HG03442 (cell line): ENCODE data around the gene KCNK17.
A peak's percentile ranks its signal among the peaks of the same experiment; 100 is the strongest.
"Not testable (repeated sequence)": the region's sequence is repeated elsewhere in the genome, so short reads cannot be mapped to it uniquely, and the experiment has no call there.

Experiments
- ATAC-seq: cut with Tn5 transposase; IDR thresholded peaks from one replicate; pipeline ENCODE4 v1.9.1; 2021; ENCODE audit warnings: mild to moderate bottlenecking, moderate library complexity; ENCODE audit not compliant: unreplicated experiment

The KCNK17 gene

DNA sequence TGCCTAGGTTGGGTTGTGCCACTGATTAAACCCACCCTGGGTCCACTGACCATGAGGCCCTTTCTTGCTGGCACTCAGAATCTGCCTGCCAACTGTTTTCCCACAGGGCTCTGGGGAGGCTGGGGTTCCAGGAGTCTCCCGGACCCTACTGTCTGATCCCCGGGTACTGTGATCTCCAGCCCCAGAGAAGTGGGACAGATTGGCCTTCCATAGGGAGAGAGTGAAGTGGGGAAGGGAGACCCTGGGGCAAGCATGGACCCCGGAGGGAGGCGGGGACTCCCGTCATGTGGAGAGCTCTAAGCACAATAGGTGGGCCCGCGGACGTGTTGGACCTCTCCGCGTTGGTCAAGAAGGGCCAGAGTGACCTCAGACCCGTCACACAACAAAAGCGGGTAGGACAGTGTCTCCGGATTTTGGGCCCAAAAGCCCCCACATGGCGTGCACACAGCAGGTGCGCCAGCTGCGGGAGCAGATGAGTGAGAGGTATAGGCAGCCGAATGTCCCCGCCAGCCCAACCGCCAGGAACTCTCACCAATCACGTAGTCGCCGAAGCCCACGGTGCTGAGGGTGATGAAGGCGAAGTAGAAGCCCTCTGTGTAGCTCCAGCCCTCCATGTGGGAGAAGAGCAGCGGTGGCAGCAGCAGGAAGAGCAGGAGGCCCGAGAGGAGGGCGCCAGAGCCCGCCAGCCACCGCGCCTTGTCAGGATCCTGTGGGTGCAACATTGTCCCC lies 10.6 kb downstream of the KCNK17 start:
- ATAC-seq: no peak

DNA sequence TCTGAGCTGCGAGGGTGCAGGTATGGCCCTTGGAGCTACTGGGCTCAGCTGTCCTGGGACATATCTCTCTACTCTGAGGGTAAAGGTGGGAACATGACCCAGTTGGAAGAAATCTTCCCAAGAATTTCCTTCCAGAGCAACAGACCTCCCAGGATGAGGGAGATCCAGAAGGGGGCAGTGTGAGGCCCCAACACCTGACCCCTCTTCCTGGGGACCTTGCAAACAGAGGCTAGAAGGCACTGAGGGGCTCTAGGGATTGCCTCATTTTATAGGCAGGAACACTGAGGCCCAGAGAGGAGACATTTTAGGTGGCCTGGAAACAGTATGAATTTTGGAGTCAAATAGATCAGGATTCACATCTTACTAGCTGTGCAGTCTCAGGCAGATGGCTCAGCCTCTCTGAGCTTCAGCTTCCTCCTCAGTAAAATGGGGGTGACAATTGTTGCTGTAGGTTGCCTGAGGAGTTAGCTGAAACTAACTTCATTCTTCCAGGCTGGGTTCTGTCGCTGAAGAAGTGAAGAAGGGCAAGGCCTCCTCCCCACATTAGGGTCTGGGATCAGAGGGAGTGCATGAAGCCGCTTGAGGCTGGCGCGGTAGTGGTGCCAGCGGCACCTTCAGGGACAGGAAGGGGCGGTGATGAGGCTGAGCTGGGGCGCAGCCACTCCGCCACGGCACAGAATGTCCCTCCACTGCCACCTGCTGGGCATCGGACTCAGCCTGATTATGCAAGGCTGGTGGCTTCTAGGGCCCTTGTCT lies 11.4 kb downstream of the KCNK17 start:
- ATAC-seq: peak; percentile 90

DNA sequence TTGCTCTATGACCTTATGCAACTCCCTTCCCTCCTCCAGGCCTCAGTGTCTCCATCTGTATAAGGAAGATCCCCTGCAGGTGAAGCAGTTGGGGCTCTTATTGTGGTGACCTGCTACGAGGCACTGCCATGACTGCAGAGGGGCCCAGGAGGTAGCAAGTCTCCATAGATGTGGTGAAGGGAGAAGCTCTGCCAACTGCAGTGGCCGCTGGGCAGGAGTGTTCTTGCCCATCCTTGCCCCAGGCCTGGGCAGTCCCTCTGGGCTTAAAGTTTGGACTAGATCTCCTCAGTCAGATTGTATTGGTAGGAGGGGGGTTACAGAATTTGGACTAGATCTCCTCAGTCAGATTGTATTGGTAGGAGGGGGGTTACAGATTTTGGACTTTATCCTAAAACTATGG lies 12.2 kb downstream of the KCNK17 start:
- no peak for ATAC-seq

DNA sequence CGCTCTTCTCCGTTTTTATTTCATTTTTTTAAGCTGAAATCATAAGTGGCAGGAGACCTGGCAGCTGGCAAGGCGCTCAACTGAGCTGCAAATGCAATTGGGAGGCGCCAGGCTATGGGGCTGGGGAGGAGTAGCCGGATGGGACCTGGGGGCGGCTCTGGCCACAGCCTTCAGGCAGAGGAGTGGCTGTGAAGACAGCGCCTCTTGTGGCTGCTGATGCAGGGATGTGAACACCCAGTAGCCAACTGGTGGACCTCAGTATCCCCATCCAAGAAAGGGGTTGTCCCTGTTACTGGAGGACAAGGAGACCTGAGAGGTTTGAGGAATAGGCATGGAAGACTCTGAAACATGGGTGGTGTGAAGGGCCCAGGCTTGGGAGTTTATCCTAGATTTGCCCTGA lies 12.6 kb downstream of the KCNK17 start:
- no peak for ATAC-seq

DNA sequence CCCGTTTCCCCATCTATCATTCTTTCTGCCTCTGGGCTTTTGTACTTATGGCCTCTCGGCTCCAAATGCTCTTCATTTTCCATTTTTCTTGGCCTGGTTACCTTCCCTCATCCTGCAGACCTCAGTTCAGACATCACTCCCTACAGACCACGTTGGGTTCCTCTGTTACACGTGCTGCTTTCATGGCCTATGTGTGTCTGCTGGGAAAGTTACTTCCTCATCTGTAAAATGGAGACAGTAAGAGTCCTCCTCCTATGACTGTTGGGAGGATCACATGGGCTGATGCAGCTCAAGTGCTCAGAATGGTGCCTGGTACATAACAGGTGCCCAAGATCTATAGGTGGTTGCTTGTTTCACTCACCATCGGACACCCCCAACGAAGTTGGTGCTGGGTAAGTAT lies 13.5 kb downstream of the KCNK17 start:
- no peak for ATAC-seq

DNA sequence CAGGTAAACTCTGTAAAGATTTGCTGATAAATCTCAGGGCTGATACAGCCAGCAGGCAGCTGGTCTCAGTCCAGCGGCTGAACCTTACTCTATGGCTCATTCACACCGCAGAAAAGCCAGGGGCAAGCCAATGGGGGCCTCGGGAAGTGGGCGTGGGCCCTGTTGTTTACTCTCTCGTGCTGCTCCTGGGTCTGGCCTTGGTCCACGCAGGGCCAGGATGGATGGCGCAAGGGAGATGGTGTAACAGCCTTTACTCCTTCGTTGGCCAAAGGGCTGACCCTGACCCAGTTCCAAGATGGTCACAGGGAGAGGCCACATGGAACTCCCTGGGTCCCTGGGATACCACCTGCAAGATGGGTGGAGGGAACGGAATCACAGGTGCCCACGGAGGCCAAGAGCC lies 16.2 kb downstream of the KCNK17 start:
- no peak for ATAC-seq

DNA sequence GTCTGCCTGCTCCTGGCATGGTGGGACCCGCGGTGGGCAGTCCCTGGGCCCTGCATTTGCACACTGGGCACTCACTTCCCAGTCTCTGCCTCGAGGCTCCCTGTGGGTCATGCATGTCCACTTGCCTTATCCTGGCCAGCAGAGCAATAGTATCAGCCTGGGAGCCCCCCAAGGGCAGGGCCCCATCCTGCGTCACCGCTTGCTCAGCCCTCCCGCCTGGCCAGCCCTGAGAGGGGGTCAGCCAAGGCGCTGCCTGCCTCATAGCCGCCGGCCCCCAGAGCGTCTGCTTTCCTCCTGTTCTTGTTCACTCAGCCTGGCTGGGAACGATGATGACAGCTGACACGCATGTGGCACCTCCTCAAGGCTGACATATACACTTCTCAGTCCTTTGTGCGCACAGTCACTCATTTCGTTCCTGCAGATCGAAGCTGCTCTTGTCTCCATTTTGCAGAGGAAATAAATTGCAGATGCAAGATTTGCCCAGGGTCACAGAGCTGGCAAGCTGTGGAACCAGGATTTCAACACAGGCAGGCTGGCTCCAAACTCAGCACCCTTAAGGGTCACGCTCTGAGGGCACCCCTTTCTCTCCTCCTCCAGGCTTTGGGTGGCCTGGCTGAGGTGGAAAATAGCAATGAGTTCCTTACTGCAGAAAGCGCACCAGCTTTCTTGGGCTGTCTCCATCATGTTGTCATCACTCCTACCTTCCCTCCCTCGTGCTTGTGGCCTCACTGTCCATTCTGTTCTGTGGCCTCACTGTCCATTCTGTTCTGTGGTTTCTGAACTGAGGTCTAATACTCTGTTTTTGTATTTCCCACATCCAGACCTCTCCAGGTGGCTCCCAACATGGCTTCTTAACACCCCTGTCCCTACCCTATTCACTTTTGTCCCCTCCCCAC lies 17.2 kb downstream of the KCNK17 start:
- ATAC-seq: no peak

DNA sequence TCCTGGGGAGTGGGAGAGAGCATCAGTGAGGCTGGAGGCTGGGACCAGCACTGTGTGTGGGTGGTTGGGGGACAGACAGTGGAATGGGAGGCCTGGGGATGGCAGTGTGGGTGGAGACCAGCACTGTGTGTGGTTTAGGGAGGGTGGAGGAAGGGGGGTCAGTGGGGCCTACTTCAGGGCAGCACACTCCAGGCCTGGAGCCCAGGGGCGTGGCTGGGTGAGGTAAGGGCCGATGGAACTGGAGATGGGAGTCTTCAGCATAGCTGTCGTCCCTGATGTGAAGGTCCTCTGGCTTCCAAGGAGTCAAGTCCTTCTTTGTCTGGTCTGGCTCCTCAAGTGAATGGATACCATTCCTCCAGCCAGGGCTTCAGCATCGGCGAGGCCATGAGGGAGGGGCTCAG lies 18.6 kb downstream of the KCNK17 start:
- ATAC-seq: no peak

DNA sequence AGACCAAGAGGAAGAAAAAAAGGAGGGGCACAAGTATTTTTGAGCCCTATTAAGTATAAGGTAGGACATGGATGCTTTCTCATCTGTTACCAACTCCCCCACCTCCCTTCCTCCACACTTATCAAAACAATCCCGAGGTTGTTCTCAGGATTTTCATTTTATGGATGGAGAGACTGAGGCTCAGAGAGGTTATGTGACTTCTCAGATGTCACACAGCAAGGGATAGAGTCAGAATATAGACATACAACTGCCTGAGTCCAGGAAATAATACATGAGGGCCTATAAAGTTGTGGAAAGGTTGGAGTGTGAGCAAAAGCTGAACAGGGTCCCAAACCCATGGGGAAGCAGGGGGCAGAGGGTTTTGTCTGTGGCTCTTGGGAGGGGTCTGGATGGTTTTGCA lies 19.3 kb downstream of the KCNK17 start:
- ATAC-seq: no peak

DNA sequence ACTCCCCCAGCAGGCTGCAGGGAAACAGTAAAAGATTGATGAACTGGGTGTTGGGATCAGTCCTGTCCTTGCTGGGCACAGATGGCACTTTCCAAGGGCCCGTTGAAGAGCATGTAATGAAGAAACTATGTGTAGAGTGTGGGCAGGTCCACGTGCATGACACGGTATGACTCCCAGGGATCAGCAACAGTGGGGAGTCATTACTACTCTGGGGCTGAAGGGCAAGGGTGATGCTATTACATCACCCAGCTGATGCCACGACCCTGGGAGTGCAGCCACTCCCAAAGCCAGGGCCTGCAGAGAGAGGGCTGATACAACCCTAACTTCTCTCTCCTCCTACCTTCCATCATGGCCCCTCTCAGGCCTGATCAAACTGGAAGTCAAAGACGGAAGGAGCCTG lies 20.1 kb downstream of the KCNK17 start:
- no peak for ATAC-seq

DNA sequence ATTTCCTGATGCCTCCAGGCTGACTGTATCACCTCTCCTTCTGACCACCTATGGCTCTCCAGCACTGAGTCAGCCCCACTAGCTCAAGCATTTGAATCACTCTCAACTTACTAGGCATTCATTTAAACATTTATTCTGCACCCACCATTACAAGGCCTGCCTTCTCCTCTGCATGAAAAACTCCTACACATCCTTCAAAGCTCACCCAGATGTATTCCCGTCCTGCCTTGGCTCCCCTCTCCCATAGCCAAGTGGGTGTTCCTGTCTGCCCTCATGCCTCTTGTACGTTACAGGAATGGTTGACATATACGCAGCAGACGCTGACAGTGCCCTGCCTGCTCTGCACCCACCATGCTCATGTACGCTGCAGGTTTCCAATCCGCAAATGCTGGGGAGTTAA lies 21.6 kb downstream of the KCNK17 start:
- no peak for ATAC-seq

DNA sequence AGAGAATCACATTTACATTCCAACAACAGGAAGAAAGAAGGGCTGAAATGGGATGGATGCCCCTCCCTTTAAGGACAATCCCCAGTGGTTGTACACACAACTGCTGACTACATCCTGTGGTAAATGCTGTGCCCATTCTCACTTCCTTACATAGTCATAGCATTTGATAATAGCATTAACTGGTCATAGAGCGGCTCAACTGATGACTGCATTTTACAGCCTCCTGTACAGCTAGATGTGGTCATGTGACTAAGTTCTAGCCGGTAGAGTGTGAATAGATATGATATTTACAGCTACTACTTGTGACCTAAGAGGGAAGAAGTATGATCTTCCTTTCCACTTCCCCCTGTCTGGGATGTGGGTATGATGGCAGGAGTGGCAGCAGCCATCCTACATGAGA lies 24.7 kb downstream of the KCNK17 start:
- ATAC-seq: no peak

DNA sequence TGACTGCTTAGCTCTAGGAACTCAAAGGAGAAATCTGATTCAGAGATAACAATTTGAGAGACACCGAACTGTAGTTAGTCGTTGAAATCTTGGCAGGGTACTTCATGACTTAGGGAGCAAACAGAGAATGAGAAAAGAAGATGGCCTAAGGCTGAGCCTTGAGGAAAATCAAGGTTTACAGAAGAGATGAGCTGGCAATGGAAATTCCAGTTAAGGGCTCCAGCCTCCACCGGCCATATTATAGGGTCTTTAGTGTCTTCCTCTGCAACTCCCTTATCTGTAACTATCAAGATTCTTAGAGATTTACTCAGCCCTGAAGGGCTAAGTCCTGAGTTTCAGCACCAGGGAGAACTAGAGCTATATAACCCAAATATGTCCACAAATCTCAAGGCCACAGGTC lies 26.6 kb downstream of the KCNK17 start:
- ATAC-seq: no peak

DNA sequence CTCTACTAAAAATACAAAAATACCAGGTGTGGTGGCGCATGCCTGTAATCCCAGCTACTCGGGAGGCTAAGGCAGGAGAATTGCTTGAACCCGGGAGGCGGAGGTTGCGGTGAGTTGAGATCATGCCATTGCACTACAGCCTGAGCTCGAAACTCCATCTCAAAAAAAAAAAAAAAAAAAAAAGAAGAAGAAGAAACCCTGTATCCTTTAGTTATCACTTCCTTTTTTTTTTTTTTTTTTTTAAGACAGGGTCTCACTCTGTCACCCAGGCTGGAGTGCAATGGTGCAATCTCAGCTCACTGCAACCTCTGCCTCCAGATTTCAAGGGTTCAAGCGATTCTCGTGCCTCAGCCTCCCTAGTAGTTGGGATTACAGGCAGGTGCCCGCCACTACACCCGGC lies 27.6 kb downstream of the KCNK17 start:
- not testable (repeated sequence) for ATAC-seq

DNA sequence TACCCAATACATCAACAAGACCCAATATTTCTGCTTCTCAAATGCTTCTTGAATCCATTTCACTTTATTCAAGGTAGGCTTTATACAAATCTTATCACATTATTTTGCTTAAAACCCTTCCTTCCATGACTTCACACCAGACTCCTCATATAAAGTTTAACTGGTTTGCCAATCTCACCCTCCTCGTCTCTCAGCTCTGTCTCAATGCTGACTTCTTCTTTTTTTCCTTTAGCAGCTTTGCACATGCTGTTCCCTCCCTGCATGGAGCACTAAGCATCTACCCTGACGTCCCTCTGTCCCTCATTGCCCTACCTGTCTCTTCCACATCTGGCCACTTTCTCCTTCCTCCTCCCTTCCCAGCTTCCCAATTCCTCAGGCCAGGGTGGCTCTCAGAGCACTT lies 31.4 kb downstream of the KCNK17 start:
- ATAC-seq: no peak

DNA sequence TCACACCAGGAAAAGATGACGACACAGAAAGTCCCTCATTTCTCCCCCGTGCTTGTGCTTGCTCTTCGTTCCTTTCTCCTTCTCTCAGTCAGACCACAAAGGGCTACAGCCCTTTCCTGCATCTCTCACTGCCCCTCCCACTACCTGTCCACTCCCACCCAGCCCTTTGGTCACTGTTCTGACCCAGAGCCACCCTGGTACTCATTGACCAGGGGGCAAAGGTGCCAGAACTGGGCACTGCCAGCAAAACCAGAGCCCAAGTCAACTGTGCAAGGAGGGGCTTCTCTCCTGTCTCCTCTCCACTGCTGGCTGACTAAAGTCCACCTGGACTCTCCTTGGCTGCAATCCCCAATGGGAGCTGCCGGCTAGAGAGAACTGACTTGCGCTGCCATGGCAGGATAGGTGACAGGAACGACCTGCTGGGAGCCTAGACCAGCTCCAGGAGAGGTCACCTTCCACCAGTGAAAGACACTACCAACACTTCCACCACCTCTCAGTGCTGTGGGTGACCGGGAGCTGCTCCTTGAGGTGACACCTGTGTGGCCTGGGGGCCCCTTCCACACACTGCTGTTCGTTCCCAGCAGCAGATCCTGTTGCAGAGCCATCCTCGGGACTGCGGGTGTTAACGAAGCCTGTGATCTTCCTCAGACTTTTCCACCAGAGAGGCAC lies 32.8 kb downstream of the KCNK17 start:
- ATAC-seq: no peak

DNA sequence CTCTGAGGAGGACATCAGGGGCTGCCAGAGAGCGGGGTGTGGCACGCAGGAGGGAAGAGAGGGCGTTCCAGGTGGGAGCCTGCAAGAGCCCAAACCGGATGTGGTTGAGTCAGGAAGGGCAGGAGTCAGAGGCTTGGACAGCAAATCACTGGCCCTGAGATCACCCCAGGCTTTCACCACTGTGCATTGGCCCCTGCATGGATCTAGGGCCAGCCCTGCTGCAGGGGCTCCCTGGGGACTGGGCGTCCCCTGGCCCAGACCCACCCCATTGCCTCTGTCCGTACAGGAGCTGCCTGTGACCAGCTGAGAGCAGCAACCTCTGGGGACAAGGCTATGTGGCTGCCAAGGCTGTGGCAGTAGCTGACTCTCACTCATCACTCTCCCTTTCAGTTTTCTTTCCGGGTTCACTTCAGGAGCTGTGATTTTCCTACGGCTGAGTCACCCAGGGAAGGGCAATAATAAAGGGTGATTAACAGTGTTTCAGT lies 33.9 kb downstream of the KCNK17 start:
- ATAC-seq: no peak

DNA sequence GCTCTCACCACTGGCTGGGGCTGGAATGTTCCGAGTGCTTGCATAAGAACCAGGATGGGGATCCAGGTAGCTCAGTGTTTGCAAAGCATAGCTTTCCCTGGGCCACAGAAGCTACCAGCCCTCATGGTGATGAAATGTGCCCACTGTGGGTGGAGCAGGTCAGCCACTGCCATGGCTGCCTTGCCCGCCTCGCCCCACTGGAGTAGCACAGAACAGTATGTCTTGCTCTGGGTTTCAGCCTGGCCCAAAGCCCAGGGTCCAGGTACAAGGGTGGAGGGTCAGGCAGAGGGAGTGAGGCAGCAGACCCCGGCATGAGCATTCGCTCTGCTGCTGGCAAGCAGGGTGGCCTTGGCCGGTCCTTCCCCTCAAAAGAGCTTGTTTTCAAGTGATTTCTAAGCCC lies 34.7 kb downstream of the KCNK17 start:
- no peak for ATAC-seq

DNA sequence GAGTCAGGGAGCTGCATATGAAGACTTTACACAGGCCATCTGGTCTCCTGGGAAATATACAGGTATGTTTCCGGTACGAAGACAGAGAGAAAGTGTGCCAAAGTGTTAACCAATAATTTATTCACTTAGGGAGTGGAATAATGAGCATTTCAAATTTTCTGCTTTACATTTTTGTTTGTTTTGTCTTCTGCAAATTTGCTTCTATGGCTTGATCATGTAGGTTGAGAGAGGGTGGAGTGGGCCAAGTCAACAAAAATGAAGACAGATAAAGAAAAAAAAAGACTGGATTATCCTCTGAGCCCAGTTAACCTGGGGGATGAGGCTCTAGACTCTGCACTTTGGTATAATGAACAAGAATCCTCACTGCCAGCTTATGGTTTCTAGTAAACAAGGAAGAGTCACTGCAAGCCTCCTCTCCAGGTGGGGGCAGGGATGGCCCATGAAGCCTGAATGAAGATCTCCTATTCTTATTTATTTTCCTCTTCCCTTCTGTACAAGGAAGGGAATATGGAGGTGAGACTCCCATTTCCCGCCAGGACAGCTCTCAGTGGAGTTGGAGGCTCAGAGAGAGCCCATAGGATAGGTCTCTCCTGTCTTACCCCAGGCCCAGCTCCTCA lies 37.7 kb downstream of the KCNK17 start:
- ATAC-seq: no peak

DNA sequence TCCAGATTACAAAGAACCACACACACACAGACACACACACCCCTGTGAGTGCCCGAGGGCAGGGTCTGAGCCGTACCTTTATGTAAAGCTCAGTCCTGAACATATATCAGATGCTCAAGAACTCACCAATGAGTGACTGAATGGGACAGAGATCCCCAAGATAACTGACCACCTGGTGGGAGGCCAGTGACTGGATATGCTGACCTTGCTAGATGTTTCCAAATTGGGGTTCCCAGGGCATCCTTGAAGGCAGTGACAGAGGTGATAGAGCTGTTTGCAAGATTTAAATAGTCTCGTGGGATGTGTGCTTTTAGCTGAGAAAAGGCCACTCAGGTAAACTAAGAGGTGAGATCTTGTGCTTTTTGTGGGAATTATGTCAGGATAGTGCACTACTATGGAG lies 39.3 kb downstream of the KCNK17 start:
- no peak for ATAC-seq

DNA sequence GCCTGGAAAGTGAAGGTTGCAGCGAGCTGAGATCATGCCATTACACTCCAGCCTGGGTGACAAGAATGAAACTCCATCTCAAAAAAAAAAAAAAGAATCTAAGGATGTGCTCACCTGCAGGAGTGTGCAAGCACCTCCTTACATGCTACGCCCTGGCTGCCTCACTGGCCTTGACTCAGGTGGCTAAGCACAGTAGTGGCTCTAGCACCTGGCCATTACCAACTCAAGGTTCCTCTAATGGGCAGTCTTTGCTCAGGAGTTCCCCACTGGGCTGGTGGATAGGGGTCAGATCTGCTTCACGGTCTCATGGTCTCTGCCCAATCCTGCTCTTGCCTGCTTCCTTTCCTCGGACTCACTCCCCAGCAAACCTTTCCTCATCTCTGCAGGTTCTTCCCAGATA lies 39.7 kb downstream of the KCNK17 start:
- ATAC-seq: no peak
